Breast epithelium (tissue), 3 donors: ENCODE data around the gene NAV1.

ENCODE experiments used
- POLR2A ChIP-seq: fragments of 450-650 bp; IDR thresholded peaks from one replicate; pipeline ENCODE4 v1.6.1; 2016; ENCODE audit warnings: antibody characterized with exemption, mild to moderate bottlenecking, moderate library complexity
- POLR2AphosphoS5 ChIP-seq, 3 donors: sonication (generic); formaldehyde crosslinking; IDR thresholded peaks; one replicate each; pipeline ENCODE4 v1.6.1; 2017; ENCODE audit warnings: antibody characterized with exemption in 3 of 3
- TF ChIP-seq, protein P1 (sequence below), 3 donors: fragments of 450-650 bp; IDR thresholded peaks; one replicate each; pipeline ENCODE4 v1.5.1; 2016 to 2017; ENCODE audit warnings: antibody characterized with exemption in 3 of 3, mild to moderate bottlenecking in 3 of 3, moderate library complexity in 3 of 3

DNA sequence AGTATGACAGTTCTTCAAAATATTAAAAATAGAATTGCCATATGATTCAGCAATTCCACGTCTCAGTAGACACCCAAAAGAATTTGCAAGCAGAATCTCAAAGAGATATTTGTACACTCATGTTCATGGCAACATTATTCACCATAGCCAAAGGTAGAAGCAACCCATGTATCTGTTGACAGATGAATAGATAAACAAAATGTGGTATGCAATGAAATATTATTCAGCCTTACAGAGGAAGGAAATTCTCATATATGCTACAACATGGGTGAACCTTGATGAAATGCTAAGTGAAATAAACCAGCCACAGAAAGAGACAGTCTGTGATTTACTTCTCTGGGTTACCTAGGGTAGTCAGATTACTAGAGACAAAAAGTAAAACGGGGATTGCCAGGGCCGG is 47.0 kb downstream of the NAV1 start:
- TF ChIP-seq, protein P1, sequence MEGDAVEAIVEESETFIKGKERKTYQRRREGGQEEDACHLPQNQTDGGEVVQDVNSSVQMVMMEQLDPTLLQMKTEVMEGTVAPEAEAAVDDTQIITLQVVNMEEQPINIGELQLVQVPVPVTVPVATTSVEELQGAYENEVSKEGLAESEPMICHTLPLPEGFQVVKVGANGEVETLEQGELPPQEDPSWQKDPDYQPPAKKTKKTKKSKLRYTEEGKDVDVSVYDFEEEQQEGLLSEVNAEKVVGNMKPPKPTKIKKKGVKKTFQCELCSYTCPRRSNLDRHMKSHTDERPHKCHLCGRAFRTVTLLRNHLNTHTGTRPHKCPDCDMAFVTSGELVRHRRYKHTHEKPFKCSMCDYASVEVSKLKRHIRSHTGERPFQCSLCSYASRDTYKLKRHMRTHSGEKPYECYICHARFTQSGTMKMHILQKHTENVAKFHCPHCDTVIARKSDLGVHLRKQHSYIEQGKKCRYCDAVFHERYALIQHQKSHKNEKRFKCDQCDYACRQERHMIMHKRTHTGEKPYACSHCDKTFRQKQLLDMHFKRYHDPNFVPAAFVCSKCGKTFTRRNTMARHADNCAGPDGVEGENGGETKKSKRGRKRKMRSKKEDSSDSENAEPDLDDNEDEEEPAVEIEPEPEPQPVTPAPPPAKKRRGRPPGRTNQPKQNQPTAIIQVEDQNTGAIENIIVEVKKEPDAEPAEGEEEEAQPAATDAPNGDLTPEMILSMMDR (IDR thresholded peaks at IDR 0.05), result no peak
- TF ChIP-seq POLR2A (no peak), POLR2AphosphoS5 (IDR thresholded peaks at IDR 0.05) (no peak)
